GM12878 (cell line): Measurements from ENCODE around the gene GSK3A.
"Not testable (repeated sequence)": the region's sequence is repeated elsewhere in the genome, so short reads cannot be mapped to it uniquely, and the experiment has no call there.

Source experiments
- CEBPB ChIP-seq, 2 experiments: fragments of 150-350 bp in 1 of 2; IDR thresholded peaks; 2 replicates each; pipeline ENCODE4 v1.6.1; 2012 to 2014; ENCODE audit warnings: low read depth in 2 of 2, low read length in 2 of 2, borderline replicate concordance in 1 of 2, inconsistent platforms in 1 of 2
- CHD1 ChIP-seq: IDR thresholded peaks from 2 replicates; pipeline ENCODE4 v1.6.1; 2012; ENCODE audit warnings: low read depth, low read length, improper control_type of control experiment
- EED ChIP-seq: sonication (generic); IDR thresholded peaks from 2 replicates; pipeline ENCODE4 v1.6.1; 2016; ENCODE audit warnings: antibody characterized with exemption, low read depth
- ETV6 ChIP-seq, 2 experiments: fragments of 450-650 bp in 1 of 2; IDR thresholded peaks in 1 of 2; conservative IDR thresholded peaks in 1 of 2; 2 replicates each; pipeline ENCODE4 v1.6.1; 2014; ENCODE audit warnings: antibody characterized with exemption in 1 of 2, borderline replicate concordance in 1 of 2, low read depth in 1 of 2, mild to moderate bottlenecking in 1 of 2, moderate library complexity in 1 of 2
- GABPA ChIP-seq: IDR thresholded peaks from 2 replicates; pipeline ENCODE4 v1.6.1; 2014; ENCODE audit warnings: antibody characterized with exemption, low read depth, mild to moderate bottlenecking, inconsistent platforms
- NBN ChIP-seq: fragments of 450-650 bp; IDR thresholded peaks from 2 replicates; pipeline ENCODE4 v1.6.1; 2016
- NR2C1 ChIP-seq: fragments of 450-650 bp; IDR thresholded peaks from 2 replicates; pipeline ENCODE4 v1.6.1; 2017; ENCODE audit warnings: antibody characterized with exemption, mild to moderate bottlenecking, moderate library complexity
- POLR2A ChIP-seq: IDR thresholded peaks from 2 replicates; pipeline ENCODE4 v1.6.1; 2011; ENCODE audit warnings: low read depth, mild to moderate bottlenecking, low read length
- SREBF2 ChIP-seq: IDR thresholded peaks from 2 replicates; pipeline ENCODE4 v1.6.1; 2012; ENCODE audit warnings: mild to moderate bottlenecking, low read length
- TF ChIP-seq, protein P1 (sequence below): fragments of 450-650 bp; IDR thresholded peaks from 2 replicates; pipeline ENCODE4 v1.6.1; 2017; ENCODE audit warnings: mild to moderate bottlenecking

DNA sequence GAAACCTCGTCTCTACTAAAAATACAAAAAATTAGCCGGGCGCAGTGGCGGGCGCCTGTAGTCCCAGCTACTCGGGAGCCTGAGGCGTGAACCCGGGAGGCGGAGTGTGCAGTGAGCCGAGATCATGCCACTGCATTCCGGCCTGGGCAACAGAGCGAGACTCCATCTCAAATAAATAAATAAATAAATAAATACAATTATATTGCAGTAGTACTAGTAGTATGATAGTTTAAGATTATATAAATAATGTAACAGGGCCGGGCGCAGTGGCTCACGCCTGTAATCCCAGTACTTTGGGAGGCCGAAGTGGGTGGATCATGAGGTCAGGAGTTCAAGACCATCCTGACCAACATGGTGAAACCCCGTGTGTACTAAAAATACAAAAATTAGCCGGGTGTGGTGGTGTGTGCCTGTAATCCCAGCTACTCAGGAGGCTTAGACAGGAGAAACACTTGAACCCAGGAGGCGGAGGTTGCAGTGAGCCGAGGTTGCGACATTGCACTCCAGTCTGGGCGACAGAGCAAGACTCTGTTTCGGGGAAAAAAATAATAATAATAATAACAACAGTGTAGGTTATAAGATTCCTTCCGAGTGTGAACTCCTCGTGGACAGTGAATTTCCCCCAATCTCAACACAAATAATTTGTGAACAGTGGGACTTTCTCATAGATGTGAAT is 24.7 kb upstream of the GSK3A start:
- TF ChIP-seq ETV6 (conservative IDR thresholded peaks at IDR 0.05 in 1 of 2, IDR thresholded peaks at IDR 0.05 in 1 of 2; ENCODE audit: borderline replicate concordance in 1 of 2, low read depth in 1 of 2); NR2C1; POLR2A; CEBPB (IDR thresholded peaks at IDR 0.05; ENCODE audit: borderline replicate concordance in 1 of 2, low read depth in 2 of 2, low read length in 2 of 2); CHD1; NBN; GABPA; SREBF2; EED: not testable (repeated sequence)
- TF ChIP-seq, protein P1, sequence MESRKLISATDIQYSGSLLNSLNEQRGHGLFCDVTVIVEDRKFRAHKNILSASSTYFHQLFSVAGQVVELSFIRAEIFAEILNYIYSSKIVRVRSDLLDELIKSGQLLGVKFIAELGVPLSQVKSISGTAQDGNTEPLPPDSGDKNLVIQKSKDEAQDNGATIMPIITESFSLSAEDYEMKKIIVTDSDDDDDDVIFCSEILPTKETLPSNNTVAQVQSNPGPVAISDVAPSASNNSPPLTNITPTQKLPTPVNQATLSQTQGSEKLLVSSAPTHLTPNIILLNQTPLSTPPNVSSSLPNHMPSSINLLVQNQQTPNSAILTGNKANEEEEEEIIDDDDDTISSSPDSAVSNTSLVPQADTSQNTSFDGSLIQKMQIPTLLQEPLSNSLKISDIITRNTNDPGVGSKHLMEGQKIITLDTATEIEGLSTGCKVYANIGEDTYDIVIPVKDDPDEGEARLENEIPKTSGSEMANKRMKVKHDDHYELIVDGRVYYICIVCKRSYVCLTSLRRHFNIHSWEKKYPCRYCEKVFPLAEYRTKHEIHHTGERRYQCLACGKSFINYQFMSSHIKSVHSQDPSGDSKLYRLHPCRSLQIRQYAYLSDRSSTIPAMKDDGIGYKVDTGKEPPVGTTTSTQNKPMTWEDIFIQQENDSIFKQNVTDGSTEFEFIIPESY: not testable (repeated sequence)
